ENCODE measurements around the gene ATP5PD.
"Not testable (repeated sequence)": the region's sequence is repeated elsewhere in the genome, so short reads cannot be mapped to it uniquely, and the experiment has no call there.

The ATP5PD gene

DNA sequence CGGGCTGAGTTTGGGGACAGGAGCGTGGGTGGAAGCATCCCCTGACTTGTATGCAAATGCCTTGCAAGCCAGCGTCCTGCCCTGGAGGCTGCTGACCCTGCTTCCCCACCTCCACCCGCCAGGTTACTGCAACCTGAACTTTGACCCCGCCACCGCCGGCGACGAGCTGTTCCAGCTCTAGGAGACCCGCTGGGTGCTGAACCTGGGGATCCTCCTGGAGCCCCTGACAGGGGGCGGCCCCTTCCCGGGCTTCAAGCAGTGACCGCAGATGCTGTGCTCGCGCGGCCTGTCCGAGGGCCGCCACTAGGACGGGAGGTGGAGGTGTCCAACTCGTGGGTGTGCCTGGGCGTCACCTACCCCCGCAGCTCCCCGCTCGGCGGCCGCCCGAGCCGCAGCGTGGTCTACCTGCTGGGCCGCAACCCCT, 30.3 kb upstream of the ATP5PD start:
- no peak overlapping the region for H3K4me3 ChIP-seq (replicated peaks; ENCODE audit: low read depth, low read length)
- TF ChIP-seq, protein P1, sequence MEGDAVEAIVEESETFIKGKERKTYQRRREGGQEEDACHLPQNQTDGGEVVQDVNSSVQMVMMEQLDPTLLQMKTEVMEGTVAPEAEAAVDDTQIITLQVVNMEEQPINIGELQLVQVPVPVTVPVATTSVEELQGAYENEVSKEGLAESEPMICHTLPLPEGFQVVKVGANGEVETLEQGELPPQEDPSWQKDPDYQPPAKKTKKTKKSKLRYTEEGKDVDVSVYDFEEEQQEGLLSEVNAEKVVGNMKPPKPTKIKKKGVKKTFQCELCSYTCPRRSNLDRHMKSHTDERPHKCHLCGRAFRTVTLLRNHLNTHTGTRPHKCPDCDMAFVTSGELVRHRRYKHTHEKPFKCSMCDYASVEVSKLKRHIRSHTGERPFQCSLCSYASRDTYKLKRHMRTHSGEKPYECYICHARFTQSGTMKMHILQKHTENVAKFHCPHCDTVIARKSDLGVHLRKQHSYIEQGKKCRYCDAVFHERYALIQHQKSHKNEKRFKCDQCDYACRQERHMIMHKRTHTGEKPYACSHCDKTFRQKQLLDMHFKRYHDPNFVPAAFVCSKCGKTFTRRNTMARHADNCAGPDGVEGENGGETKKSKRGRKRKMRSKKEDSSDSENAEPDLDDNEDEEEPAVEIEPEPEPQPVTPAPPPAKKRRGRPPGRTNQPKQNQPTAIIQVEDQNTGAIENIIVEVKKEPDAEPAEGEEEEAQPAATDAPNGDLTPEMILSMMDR (IDR thresholded peaks at IDR 0.05; ENCODE audit: low read depth, low read length, missing control alignments) = no peak

DNA sequence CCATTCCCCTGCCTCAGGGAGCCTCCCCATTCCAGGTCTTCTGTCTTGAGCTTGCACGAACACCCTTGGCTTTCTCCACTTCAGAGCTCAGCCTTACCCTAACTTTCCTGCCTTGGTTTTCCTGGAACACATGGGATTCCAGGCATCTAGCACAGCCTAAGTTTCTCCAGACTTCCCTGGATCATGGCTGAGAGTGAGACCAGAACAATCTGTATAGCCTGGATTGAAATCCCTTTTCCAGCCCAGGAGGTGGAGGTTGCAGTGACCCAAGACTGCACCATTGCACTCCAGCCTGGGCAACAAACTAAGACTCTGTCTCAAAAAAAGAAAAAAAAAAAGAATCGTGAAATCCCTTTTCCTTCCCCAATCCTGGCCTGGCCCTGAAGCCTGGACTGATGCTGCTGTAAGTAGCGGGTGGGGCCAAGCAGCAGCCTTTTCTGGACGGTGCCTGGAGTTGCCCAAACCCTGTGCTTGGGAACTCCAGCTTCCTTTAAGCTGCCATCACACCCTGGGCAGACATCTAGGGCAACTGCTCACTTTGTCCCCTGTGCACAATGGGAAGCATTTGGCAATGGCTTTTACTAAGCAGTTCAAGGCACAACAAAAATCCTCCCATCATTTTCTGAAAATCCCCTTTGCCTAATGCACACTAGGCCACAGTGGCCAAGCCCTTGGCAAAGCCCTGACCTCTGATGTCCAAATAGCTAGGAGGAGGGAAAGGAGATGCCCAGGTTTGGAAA, 29.0 kb upstream of the ATP5PD start:
- H3K4me3 ChIP-seq (replicated peaks; ENCODE audit: low read depth, low read length) = no peak overlapping the region
- TF ChIP-seq, protein P1 (IDR thresholded peaks at IDR 0.05; ENCODE audit: low read depth, low read length, missing control alignments) = no peak
- no peak for DNase-seq (ENCODE audit: extremely low read depth, low read depth)

More for the DNA sequence above, 30.3 kb upstream of the ATP5PD start:
- DNase-seq (ENCODE audit: extremely low read depth, low read depth) = no peak

- H3K4me3 ChIP-seq (replicated peaks; ENCODE audit: low read depth, low read length) = no peak overlapping the region
- TF ChIP-seq, protein P1 (IDR thresholded peaks at IDR 0.05; ENCODE audit: low read depth, low read length, missing control alignments) = no peak
- no peak for DNase-seq (ENCODE audit: extremely low read depth, low read depth)
Observed at GRCh38 chr17:75074532-75074931, 27.8 kb upstream of the ATP5PD start.

GRCh38 chr17:75073618-75074047, 26.9 kb upstream of the ATP5PD start:
- no peak for DNase-seq (ENCODE audit: extremely low read depth, low read depth)
- H3K4me3 ChIP-seq (replicated peaks; ENCODE audit: low read depth, low read length) = no peak overlapping the region
- TF ChIP-seq, protein P1 (IDR thresholded peaks at IDR 0.05; ENCODE audit: low read depth, low read length, missing control alignments) = no peak

DNA sequence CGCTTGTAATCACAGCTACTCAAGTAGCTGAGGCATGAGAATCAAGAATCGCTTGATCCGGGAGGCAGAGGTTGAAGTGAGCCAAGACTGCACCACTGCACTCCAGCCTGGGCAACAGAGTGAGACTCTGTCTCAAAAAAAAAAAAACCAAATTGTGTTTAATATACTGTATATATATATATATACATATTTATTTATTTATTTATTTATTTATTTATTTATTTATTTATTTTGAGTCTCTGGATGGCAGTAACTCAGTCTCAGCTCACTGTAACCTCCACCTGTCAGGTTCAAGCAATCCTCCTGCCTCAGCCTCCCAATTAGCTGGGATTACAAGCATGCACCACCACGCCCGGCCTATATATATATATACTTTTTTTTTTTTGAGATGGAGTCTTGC, 26.1 kb upstream of the ATP5PD start:
- H3K4me3 ChIP-seq (replicated peaks; ENCODE audit: low read depth, low read length); DNase-seq (ENCODE audit: extremely low read depth, low read depth): not testable (repeated sequence)

DNA sequence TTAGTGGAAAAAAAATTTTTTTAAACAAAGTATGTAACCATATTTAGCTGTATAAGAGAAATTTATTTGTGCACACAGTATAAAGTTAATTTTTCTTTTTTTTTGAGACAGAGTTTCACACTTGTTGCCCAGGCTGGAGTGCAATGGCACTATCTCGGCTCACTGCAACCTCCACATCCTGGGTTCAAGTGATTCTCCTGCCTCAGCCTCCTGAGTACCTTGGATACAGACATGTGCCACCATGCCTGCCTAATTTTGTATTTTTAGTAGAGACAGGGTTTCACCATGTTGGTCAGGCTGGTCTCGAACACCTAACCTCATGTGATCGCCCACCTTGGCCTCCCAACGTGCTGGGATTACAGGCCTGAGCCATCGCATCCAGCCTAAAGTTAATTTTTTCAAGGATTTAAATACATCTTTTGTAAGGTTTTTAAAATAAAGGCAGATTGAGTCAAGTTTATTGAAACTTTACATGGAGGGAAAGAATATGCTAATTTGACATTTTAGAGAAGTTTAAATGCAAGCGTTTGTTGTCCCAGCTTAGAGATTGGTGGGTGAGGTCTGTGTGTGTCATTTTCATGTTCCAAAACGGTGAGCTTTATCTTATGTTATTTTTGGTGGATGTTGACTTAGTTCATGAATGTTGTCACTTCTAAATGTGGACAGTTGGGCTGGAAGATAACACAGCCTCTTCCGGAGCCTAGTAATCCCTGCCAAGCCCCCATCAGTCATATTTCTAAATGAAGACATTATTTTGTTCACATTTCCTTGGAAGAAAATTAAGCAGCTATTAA, 24.9 kb upstream of the ATP5PD start:
- not testable (repeated sequence) for DNase-seq (ENCODE audit: extremely low read depth, low read depth); H3K4me3 ChIP-seq (replicated peaks; ENCODE audit: low read depth, low read length)

DNA sequence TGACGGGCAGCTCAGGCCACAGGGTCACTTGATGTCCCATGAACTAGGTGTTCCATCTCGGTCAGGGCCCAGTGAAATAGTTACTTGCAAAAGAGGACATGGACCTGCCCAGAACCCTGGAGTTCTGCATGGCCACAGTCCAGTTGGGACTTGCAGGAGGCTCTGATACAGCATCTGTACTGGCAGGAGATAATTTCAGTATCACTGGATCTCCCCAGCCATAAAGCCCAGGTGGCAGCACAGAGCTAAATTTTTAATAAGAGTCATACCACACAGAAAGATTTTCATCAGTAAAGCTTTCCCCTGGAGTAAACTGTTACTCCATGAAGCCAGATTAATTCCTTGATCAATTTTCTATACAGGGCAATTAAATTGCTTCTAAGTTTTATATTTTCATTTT, 23.0 kb upstream of the ATP5PD start:
- no peak for DNase-seq (ENCODE audit: extremely low read depth, low read depth)
- H3K4me3 ChIP-seq (replicated peaks; ENCODE audit: low read depth, low read length) = no peak overlapping the region
- TF ChIP-seq, protein P1 (IDR thresholded peaks at IDR 0.05; ENCODE audit: low read depth, low read length, missing control alignments) = peak; percentile 40
